GM19025 (cell line): Measurements from ENCODE around the gene NCOA3.

Source experiments
- ATAC-seq: cut with Tn5 transposase; IDR thresholded peaks from one replicate; pipeline ENCODE4 v1.9.1; 2021; ENCODE audit warnings: mild to moderate bottlenecking, low read depth, moderate library complexity; ENCODE audit not compliant: unreplicated experiment

NCOA3 gene

GRCh38 chr20:47660983-47661700 is 159.5 kb downstream of the NCOA3 start:
- ATAC-seq, result no peak

GRCh38 chr20:47661714-47662113 is 160.0 kb downstream of the NCOA3 start:
- ATAC-seq, result no peak

GRCh38 chr20:47662483-47663353 is 161.0 kb downstream of the NCOA3 start:
- no peak for ATAC-seq

DNA sequence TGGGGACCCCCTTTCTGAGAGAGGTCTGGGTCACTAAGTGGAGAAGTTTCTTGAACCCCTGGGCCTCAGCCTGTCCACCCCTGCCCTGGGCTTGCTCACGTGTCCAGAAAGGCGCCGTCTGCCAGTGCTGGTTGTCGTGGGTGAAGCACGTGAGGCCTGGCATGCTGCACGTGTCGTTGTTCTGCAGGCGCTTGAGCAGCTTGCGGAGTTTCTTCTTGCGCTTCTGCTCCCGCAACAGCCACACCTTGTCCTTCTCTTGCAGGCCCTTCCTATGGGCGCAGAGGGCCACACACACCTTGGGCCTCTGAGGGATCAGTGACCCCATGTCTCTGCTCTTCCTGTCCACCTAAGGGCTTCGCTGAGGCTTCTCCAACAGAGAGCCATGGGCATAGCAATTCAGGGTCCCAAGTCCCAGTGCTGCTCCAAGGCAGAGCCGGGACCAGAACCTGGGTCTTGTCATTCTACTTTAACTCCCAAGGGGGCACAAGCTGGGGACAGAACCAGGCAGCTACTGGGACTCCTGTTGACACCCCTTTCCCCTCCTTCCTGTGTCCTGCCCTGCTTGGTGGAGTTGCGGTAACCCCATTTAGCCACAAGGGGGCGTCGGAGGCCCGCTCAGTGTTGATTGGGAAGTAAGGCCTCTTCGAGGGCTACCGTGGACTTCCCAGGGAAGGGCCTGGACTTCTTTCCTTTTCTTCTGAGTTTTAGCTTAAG is 161.8 kb downstream of the NCOA3 start:
- ATAC-seq, result no peak

- no peak for ATAC-seq
Measured at GRCh38 chr20:47664068-47664437, 162.4 kb downstream of the NCOA3 start.

GRCh38 chr20:47664744-47665143 is 163.1 kb downstream of the NCOA3 start:
- ATAC-seq, result no peak

GRCh38 chr20:47665221-47665991 is 163.7 kb downstream of the NCOA3 start:
- no peak for ATAC-seq

DNA sequence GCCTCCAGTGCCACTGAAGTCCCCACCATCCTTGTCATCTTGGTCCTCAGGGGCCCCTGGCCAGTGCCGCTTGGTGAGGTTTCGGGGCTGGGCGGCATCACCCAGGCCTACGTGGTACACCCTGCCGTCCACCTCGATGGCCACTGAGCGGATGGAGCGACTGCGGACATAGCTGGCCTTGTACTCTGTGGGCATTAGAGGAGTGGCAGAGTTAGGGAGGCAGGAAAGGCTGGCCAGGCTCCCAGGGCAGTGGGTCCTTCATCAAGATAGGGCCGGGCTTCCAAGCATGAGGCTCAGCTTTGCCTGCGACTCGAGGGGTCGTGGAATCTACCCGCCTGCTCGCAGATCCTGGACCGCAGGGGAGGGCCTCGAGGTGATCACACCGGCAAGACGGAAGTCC is 164.6 kb downstream of the NCOA3 start:
- no peak for ATAC-seq

- no peak for ATAC-seq
Measured at GRCh38 chr20:47667086-47667485, 165.4 kb downstream of the NCOA3 start.

GRCh38 chr20:47667531-47668312 is 166.0 kb downstream of the NCOA3 start:
- no peak for ATAC-seq

DNA sequence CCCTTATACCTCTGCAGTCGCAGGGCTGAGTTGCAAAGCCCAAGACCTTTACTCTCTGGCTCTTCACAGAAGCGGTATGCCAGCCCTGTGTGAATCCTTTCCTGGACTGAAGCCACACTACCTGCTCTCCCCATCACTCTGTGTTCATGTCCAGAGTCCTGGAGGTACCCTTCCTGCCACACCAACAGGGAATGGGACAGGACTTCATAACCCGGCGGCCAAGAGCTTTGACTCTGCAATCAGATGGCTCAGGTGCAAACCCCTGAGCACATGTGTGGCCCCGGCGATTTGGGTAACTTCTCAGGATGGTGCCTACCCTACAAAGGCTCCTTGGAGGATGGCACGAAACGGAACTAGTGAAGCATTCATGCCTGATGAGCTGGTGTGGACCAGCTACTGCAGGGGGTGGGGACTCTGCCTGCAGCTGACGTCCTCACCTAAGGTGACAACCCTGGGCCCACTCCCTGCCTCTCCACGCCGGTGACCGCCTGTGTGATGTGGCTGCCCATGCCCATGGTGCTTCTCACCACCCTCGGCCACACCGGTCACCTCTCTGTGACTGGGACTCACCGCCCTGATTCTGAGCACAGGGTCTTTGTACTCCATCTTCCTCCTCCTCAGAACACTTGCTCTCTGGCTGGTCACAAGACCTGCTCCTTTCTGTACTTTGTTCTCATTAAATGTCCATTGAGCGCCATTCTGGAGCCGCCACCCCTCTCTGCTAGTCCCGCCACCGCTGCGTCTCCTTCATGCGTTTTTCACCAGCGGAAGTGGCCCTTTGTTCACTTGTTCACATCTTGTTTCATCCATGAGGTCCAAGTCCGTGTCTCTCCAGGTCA is 166.8 kb downstream of the NCOA3 start:
- no peak for ATAC-seq

GRCh38 chr20:47669152-47669425 is 167.4 kb downstream of the NCOA3 start:
- ATAC-seq, result no peak

DNA sequence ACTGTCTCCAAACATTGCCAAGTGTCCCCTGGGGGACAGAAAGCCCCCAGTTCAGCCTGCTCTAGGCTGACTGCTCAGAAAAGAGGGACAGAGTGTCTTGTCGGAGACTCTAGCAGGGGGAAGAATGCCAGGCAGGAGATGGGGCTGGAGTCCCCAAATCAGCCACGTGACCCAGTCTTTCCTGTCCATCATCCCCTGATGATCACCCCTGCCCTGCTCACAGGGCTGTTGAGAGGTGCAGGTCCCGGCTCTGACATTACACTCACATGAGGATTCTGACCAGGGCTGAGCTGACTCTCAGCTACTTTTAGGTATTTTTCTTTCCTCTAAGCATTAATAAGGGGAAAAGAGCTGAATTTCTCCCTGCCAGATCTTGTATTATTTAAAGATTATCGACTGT is 167.8 kb downstream of the NCOA3 start:
- ATAC-seq, result no peak

DNA sequence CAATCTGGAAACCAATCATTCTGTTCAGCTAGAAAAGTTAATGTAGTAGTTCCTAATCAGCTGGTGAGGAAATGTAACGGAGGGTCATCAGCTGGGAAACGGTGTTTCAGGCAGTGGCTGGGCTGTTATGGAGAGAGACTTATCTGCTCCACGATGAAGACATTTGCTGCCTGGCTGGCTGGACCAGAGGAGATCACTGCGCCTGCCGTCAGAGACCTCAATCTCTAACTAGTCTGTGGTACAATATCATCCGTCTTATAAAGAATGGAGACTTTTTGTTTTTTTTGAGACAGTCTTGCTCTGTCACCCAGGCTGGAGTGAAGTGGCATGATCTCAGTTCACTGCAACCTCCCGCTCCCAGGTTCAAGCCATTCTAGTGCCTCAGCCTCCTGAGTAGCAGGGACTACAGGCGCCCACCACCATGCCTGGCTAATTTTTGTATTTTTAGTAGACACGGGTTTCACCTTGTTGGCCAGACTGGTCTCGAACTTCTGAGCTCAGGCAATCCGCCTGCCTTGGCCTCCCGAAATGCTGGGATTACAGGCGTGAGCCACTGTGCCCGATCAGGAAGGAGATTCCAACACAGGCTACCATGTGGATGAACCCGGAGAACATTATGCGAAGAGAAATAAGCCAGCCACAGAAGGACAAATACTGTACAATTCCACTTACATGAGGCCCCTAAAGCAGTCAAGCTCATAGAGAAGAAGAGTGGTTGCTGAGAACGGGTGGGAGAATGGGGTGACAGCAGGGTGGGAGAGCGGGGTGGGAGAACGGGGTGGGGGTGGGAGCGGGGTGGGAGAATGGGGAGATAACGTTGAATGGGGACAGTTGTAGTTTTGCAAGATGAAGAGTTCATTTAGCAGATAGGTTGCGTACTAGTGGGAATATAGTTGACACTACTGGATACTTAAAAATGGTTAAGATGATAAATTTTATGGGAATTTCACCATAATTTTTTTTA is 168.5 kb downstream of the NCOA3 start:
- no peak for ATAC-seq

DNA sequence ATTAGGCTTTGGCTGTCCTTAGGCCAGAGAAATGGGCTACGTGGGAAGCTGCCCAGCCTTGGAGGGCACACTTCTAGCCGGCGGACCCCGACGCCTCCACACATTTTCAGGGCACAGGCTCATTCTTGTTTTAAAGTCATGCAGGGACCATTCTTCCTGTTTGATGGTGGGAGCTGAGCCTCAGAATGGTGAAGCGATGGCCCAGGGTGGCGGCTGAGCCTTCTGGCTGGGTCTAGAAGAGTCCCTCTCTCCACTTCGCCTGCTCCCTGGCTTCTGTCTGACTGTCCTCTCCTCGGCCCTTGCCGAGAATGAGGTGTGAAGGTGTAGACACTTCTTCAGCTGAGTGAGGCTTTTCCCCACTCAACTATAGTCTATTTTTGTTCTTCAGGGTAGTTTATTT is 169.2 kb downstream of the NCOA3 start:
- no peak for ATAC-seq

DNA sequence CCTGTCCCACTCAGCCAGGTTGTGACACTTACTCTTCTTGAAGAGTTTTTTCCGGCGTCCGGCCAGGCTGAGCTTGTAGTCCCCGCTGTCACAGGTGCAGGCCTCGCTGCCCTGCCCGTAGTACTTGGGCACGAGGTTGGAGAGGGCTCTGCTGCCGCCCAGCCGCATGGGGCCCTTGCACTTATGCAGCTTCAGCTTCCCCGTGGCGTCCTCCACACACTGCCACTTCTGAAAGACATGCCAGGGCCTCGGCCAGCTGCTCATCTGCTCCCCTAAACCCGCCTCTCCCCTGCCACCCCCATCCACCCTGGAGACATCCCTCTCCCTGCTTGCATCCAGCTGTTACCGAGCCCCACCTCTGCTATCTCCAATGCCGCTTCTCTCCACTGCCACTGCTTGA is 170.5 kb downstream of the NCOA3 start:
- ATAC-seq, result no peak

DNA sequence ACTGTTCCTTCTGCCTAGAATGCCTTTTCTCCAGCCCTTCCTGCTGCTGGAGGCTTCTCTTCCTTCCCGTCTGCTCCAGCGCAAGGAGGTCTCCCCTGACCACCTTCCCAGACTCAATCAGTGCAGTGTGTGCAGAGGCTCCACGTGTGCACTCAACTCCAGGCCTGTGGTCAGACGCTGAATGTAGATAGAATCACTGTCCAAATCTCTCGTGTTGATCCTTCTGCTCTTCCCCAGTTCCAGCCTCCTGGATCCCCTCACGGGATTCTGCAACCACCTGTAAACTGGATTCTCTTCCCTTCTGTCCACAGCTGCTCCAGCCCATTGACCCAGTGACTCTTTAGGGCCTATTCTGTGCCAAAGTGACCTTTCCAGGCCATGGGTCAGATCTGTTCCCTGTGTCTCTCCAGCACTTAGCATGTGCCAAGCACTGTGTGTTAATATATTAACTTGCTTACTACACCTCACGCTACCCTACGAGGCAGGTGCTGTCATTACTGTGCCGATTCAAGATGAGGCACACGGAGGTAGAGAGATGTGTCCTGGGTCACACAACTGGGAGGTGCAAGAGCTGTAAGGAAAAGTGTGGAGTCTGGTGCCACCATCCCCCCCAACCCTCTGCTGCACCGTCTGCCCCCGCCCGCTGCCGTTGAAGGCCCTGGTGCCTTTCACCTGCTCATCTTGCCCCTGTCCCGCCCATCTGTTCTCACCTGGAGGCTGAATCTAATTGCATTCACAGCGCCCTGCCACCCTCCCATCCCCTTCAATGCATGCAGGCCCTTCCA is 171.4 kb downstream of the NCOA3 start:
- no peak for ATAC-seq

DNA sequence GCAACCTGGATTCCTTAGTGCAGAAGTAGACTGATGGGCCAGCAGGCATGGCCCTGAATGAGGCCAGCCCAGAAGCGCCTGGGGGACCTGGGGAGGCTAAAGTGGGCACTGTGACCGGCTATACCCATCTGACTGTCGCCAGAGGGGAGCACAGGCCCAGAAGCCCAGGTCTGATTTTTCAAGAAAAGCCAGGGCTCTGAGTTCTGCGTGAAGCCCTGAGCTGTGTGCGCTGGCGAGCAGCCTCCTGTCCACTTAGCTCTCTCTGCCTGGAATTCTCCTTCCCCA is 171.9 kb downstream of the NCOA3 start:
- ATAC-seq, result no peak
